NB4 (cell line): Measurements from ENCODE around the gene SYTL2.

Source experiments
- CTCF ChIP-seq: IDR thresholded peaks from one replicate; pipeline ENCODE4 v1.5.1; 2012; ENCODE audit warnings: low read depth, low read length
- MAX ChIP-seq: IDR thresholded peaks from 2 replicates; pipeline ENCODE4 v1.6.1; 2011; ENCODE audit warnings: low read depth, low read length
- MYC ChIP-seq: IDR thresholded peaks from 2 replicates; pipeline ENCODE4 v1.6.1; 2011; ENCODE audit warnings: low read depth, low read length
- POLR2A ChIP-seq: IDR thresholded peaks from 2 replicates; pipeline ENCODE4 v1.6.1; 2011; ENCODE audit warnings: mild to moderate bottlenecking; ENCODE audit not compliant: insufficient read length; ENCODE audit errors: extremely low read depth

GRCh38 chr11:85762226-85762625 lies 48.7 kb downstream of the SYTL2 start:
- no peak for TF ChIP-seq CTCF
- no peak for TF ChIP-seq POLR2A
- no peak for TF ChIP-seq MAX
- no peak for TF ChIP-seq MYC
